GM11168 (cell line): ENCODE measurements around the gene RAD1.

ENCODE experiments used
- in situ Hi-C: fragments of 300-500 bp; cut with MboI; formaldehyde crosslinking; loops from one replicate; pipeline ENCODE4 v1.12.0; 2022; ENCODE audit warnings: low sequenced_read_pairs; ENCODE audit not compliant: unreplicated experiment

Gene RAD1

GRCh38 chr5:34919077-34919476 lies 3.8 kb upstream of the RAD1 start:
- in situ Hi-C loops = loop anchor here (25.0 kb wide), 1 partner anchor 407 kb away; no protein-coding TSS in a partner anchor

GRCh38 chr5:34918025-34918424 lies 2.7 kb upstream of the RAD1 start:
- in situ Hi-C loops = loop anchor here (25.0 kb wide), 1 partner anchor 406 kb away; no protein-coding TSS in a partner anchor

DNA sequence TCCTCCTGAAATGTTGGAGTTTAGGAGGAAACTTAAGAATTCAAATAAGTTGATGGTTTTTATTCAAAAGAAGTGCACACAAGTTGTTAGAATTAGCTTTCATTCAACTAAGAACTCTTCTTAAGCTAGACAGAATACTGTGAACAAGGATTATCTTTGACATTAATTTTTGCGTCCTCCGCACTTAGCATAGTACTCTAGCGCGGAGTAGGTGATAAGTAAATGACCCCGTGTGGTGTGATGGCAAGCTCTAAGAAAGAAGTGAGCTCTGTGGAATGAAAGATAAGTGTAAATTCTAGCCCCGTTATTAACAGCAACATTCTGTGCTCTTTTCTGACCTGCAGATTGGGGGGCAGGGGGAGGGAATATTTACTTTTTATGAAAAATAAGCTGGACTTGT lies 1.2 kb upstream of the RAD1 start:
- in situ Hi-C loops = loop anchor here (25.0 kb wide), 1 partner anchor 404 kb away; no protein-coding TSS in a partner anchor

DNA sequence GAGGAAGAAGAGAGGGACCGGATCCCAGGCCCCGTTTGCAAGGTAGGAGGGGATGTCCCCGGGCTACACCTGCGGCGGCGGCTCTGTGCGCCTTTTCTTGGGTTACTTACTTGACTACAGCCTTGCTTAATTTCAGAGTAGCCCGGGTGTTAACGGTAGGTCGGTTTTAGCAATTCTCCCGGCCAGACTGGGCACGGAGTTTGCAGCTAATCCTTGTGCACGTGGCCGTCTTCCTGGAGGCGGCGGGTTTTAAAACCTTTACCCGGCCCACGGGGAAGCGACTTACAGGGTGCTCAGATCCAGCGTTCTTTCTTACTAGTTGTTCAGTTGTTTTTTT lies 520 bp upstream of the RAD1 start:
- in situ Hi-C loops = loop anchor here (25.0 kb wide), 1 partner anchor 404 kb away; no protein-coding TSS in a partner anchor

DNA sequence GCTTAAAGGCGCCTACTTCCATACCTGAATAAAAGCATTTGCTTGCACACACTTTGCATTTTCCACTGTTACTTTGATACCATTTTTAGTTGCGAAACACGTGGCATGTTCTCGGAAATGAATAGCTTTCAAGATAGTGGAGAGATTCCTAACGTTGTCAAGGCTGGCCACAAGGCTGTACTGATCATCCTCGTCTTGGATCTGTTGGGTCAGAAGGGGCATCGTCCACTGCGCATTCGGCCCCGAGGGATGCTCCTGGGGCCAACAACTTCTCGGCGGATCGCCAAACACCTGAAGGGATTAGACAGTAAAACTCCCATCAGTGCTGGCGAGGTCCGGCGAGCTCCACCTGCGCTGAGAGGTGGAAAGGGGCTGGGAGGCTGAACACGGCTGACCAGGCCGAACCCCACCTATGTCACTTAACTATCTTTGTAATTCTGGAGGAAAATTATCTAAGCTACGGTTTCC lies 599 bp downstream of the RAD1 start:
- in situ Hi-C loops = loop anchor here (25.0 kb wide), 1 partner anchor 402 kb away; no protein-coding TSS in a partner anchor

DNA sequence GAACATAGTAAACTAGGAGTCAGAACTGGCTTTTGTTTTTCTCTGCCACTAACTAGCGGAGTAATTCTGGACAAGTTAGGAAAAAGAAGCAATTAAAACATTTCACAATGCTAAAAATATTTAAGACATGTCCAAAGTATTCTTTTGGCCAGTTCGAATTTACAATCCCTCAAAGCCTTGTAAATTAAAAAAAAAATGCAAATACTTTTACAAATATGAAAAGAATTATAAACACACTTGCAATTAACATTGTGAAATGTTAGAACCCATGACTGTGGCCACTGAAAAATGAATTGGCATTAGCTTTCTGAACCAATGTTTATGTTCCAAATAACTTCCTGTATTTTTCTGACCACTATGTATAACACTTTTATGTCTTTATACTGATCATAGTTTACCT lies 2.2 kb downstream of the RAD1 start:
- in situ Hi-C loops = loop anchor here (25.0 kb wide), 1 partner anchor 401 kb away; no protein-coding TSS in a partner anchor

DNA sequence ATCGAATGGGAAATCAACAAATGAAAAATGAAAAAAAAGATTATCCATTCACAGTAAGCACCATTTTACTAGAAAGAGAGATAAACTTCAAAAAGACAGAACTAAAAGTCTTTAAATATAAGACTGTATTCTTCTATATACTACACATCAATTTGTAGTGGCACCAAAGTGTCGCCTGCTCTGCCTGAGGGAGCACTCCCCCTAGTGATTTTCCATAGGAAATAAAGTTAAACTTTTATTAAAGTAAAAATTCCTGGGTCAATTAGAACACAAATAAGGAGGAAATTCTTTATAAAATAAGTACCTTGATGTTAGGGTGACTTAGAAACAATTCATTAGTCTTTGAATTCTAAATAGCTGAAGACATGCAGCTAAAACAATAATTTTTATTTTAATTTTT lies 9.7 kb downstream of the RAD1 start:
- in situ Hi-C loops = loop anchor here (25.0 kb wide), 1 partner anchor 393 kb away; no protein-coding TSS in a partner anchor

- in situ Hi-C loops = loop anchor here (25.0 kb wide), 1 partner anchor 391 kb away; no protein-coding TSS in a partner anchor
Observed at GRCh38 chr5:34903260-34903659, 12.0 kb downstream of the RAD1 start.

DNA sequence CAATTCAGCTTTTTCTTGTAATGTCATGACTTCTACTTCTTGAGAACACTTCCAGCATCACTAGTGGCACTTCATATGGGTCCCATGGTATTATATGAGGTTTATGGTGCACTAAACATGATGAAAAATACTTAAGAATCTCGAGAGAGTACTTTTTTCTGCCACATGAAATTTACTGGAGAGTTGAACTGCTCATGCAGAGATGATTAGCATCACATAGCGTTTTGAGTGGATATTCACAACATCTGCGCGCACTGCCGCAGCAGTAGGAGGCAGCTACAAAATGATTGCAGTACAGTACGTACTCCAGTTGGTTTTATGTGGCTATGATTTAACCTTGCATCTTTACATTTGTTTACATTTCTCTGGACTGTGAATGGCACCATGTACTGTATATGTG lies 14.7 kb downstream of the RAD1 start:
- in situ Hi-C loops = loop anchor here (25.0 kb wide), 1 partner anchor 388 kb away; no protein-coding TSS in a partner anchor

GRCh38 chr5:34899066-34899465 lies 16.2 kb downstream of the RAD1 start:
- in situ Hi-C loops = loop anchor here (25.0 kb wide), 1 partner anchor 712 kb away; no protein-coding TSS in a partner anchor

DNA sequence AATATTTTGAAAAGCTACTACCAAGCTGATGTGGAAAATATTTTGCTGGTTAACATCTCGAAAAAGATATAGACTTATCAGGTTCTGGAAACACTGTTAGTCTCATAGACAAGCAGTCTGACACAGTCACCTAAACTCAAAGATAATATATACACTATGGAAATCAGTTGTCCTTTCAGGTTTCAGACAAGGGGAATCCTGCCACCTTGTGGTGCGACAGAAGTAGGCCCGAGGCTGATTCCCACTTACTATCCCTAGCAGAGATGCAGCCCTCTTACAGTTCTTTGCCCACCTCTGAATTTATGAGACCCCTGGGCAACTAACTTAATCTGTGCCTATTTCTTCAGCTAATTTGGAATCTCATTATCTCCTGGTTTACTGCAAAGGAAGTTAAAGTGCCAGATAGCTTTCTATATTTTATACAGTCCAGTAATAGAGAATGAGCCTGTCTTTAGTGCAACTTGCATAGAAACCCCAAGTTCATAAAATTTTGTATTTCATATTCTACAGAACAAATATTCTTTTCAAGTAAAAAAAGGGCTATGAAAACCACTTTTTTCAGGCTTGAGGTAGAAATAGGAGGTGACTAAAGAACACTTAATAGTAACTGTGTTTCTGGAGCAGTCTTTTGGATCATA lies 16.9 kb downstream of the RAD1 start:
- in situ Hi-C loops = loop anchor here (25.0 kb wide), 1 partner anchor 711 kb away; no protein-coding TSS in a partner anchor

GRCh38 chr5:34897646-34898045 lies 17.7 kb downstream of the RAD1 start:
- in situ Hi-C loops = loop anchor here (25.0 kb wide), 1 partner anchor 710 kb away; no protein-coding TSS in a partner anchor

- in situ Hi-C loops = loop anchor here (25.0 kb wide), 1 partner anchor 709 kb away; no protein-coding TSS in a partner anchor
Observed at GRCh38 chr5:34895641-34896419, 19.5 kb downstream of the RAD1 start.

- in situ Hi-C loops = loop anchor here (25.0 kb wide), 1 partner anchor 707 kb away; no protein-coding TSS in a partner anchor
Observed at GRCh38 chr5:34894716-34895115, 20.6 kb downstream of the RAD1 start.

DNA sequence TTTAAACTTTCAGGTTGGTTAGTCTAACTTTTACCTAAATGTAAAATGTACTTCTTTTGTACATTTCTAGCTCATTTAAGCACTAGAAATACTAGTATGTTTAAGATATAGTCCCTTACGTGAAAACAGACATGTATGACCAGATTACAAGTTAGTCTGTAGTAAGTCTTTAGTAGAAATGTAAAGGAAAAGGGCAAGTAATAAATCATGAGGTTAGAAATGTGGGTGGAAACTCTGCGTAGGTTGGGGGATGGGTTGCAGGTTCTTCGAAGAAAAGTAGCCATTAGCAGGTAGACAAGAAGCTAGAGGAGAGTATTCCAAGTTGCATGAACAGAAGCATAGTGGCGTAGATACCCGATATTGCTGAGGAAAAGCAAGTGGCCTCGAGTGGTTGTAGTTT lies 22.9 kb downstream of the RAD1 start:
- in situ Hi-C loops = loop anchor here (25.0 kb wide), 1 partner anchor 705 kb away; no protein-coding TSS in a partner anchor

DNA sequence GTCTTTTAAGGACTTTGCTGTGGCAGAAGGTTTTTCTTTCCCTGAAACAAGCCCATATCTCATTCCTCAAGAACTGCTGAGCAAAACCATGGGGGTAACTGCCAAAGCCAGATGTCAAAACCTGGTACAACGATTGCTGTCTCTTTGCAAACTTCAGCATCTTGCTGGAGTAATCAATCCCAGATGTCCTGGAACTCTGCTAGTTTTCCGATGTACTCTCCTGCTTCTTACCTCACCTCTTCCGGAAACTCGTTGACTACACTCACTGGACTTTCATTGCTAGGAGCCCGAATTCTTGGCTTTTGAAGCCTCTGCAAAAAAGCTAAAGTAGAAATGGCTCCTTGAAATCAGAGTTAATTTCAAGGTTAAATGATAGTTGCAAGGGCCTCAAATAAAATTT lies 23.3 kb downstream of the RAD1 start:
- in situ Hi-C loops = loop anchor here (25.0 kb wide), 1 partner anchor 705 kb away; no protein-coding TSS in a partner anchor

- in situ Hi-C loops = loop anchor here (25.0 kb wide), 1 partner anchor 702 kb away; no protein-coding TSS in a partner anchor
Observed at GRCh38 chr5:34889394-34889793, 25.9 kb downstream of the RAD1 start.

GRCh38 chr5:34886392-34887119 lies 28.7 kb downstream of the RAD1 start:
- in situ Hi-C loops = loop anchor here (25.0 kb wide), 1 partner anchor 699 kb away; no protein-coding TSS in a partner anchor

DNA sequence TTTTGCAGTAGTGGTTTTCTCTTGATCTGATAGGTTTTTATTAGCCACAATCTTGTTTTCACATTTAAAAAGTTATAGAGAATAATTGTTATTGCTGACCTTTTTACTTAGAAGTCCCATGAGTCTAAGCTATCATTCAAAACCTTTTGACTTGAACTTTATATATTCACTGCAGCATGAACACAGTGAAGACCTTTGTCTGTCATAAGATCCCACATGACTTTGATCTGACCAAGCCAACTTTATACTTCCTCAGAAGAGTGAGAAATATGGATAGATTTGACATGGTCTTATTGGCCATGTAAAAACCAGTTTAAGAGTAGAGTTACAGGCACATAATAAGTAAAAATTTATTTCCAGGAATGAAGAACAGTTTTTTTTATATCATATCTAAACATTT lies 34.1 kb downstream of the RAD1 start:
- in situ Hi-C loops = loop anchor here (25.0 kb wide), 1 partner anchor 694 kb away; no protein-coding TSS in a partner anchor

- in situ Hi-C loops = loop anchor here (25.0 kb wide), 1 partner anchor 689 kb away; no protein-coding TSS in a partner anchor
Observed at GRCh38 chr5:34876275-34876674, 39.0 kb downstream of the RAD1 start.
